ENCODE data around the gene DNER.

Gene DNER

DNA sequence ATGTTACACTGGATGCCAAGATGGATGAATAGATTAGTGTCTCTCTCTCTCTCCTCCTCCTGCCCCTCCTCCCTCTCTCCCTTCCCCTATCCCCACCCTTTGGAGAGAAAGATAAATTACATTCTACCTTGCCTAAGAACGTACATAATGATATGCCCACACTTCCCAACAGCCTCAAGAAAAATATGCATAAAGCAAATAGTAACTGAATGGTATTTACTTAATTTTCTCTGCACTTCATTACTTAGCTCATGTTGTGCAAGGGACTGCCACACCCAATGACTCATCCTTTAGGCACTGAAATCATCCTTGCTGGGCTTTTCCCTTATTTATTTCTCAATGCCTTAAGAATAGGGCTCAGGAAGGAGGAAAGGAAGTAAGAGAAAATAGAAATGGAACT, 306.0 kb downstream of the DNER start:
- Histone ChIP-seq H3K27ac (no peak overlapping the region), H3K27me3 (ENCODE audit: insufficient read depth, low read depth, severe bottlenecking) (peaks cover 80% of the 10 kb centered on the region), H3K36me3 (no peaks in the 10 kb centered on the region), H3K9me3 (ENCODE audit: severe bottlenecking) (no peaks in the 10 kb centered on the region), H3K4me3 (ENCODE audit: low read depth, low read length) (no peak overlapping the region)
- no peak for TF ChIP-seq CTCF (IDR thresholded peaks at IDR 0.05; ENCODE audit: low read depth, low read length)
- DNase-seq, result no peak

GRCh38 chr2:229407170-229407569, 307.2 kb downstream of the DNER start:
- H3K27ac ChIP-seq, result no peak overlapping the region
- H3K36me3 ChIP-seq, result no peaks in the 10 kb centered on the region
- no peak for DNase-seq
- H3K27me3 ChIP-seq (ENCODE audit: insufficient read depth, low read depth, severe bottlenecking), result peaks cover 76% of the 10 kb centered on the region
- H3K9me3 ChIP-seq (ENCODE audit: severe bottlenecking), result no peaks in the 10 kb centered on the region
- TF ChIP-seq CTCF (IDR thresholded peaks at IDR 0.05; ENCODE audit: low read depth, low read length), result no peak
- H3K4me3 ChIP-seq (ENCODE audit: low read depth, low read length), result no peak overlapping the region

DNA sequence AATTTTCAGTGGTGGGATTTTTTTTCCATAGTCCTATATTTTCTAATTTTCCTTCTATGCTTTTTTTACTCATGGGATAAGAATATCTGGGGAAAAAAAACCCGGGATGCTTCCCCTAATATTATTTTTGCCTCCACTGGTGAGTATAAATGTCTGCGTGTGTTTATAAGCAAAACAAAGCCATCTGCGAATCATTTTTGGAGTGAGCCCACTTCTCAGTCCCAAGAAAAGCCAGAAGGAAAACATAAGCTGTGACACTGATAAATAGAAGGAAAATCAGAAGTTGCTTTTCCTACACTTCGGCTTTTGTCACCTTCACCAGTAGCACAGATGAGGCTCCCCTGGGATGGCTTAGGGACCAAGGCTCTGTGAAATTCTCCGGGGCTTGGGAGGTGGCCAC, 308.6 kb downstream of the DNER start:
- Histone ChIP-seq H3K27me3 (ENCODE audit: insufficient read depth, low read depth, severe bottlenecking) (peaks cover 67% of the 10 kb centered on the region), H3K36me3 (no peaks in the 10 kb centered on the region), H3K27ac (no peak overlapping the region), H3K9me3 (ENCODE audit: severe bottlenecking) (no peaks in the 10 kb centered on the region), H3K4me3 (ENCODE audit: low read depth, low read length) (no peak overlapping the region)
- no peak for DNase-seq
- no peak for TF ChIP-seq CTCF (IDR thresholded peaks at IDR 0.05; ENCODE audit: low read depth, low read length)

GRCh38 chr2:229403296-229403695, 311.1 kb downstream of the DNER start:
- Histone ChIP-seq H3K27ac (no peak overlapping the region), H3K4me3 (ENCODE audit: low read depth, low read length) (no peak overlapping the region), H3K27me3 (ENCODE audit: insufficient read depth, low read depth, severe bottlenecking) (peaks cover 45% of the 10 kb centered on the region), H3K9me3 (ENCODE audit: severe bottlenecking) (no peaks in the 10 kb centered on the region), H3K36me3 (no peaks in the 10 kb centered on the region)
- DNase-seq, result no peak
- TF ChIP-seq CTCF (IDR thresholded peaks at IDR 0.05; ENCODE audit: low read depth, low read length), result no peak

- no peak overlapping the region for H3K27ac ChIP-seq
- H3K36me3 ChIP-seq, result no peaks in the 10 kb centered on the region
- H3K9me3 ChIP-seq (ENCODE audit: severe bottlenecking), result no peaks in the 10 kb centered on the region
- peaks cover 25% of the 10 kb centered on the region for H3K27me3 ChIP-seq (ENCODE audit: insufficient read depth, low read depth, severe bottlenecking)
- TF ChIP-seq CTCF (IDR thresholded peaks at IDR 0.05; ENCODE audit: low read depth, low read length), result no peak
- no peak for DNase-seq
- no peak overlapping the region for H3K4me3 ChIP-seq (ENCODE audit: low read depth, low read length)
Observed at GRCh38 chr2:229401171-229401865, 313.0 kb downstream of the DNER start.

DNA sequence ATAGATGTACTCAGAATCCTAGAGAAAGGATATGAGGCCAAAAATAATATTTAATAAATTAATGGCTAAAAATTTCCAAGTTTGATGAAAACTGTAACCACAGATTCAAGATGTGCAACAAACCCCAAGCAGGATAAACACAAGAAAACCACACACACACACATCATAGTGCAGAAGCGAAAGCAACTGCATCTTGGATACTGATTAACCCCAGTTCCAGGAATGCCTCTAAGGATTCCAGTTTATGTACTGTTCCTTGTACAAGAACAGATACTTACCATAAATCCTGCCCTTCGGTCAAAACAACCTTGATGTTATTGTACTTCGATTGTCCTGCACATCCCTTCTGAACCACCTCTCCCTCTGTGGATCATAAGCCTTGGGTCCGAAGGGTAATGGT, 320.4 kb downstream of the DNER start:
- H3K9me3 ChIP-seq (ENCODE audit: severe bottlenecking), result no peaks in the 10 kb centered on the region
- no peaks in the 10 kb centered on the region for H3K36me3 ChIP-seq
- no peak for DNase-seq
- no peak overlapping the region for H3K27ac ChIP-seq
- no peak for TF ChIP-seq CTCF (IDR thresholded peaks at IDR 0.05; ENCODE audit: low read depth, low read length)
- H3K4me3 ChIP-seq (ENCODE audit: low read depth, low read length), result no peak overlapping the region
- H3K27me3 ChIP-seq (ENCODE audit: insufficient read depth, low read depth, severe bottlenecking), result peaks cover 30% of the 10 kb centered on the region
